HG03442 (cell line): ENCODE measurements around the gene NRP1.
"Not testable (repeated sequence)": the region's sequence is repeated elsewhere in the genome, so short reads cannot be mapped to it uniquely, and the experiment has no call there.

Experiments used
- ATAC-seq: cut with Tn5 transposase; IDR thresholded peaks from one replicate; pipeline ENCODE4 v1.9.1; 2021; ENCODE audit warnings: mild to moderate bottlenecking, moderate library complexity; ENCODE audit not compliant: unreplicated experiment

The NRP1 gene

GRCh38 chr10:33334153-33334804, at the start of gene NRP1:
TSS of gene NRP1 (minus strand) at chr10:33334667. CDS start at chr10:33334382, 285 bp downstream.
- ATAC-seq, result peak; percentile 26

GRCh38 chr10:33384201-33384600, 49.7 kb upstream of the NRP1 start:
- ATAC-seq, result not testable (repeated sequence)

- no peak for ATAC-seq
Measured at GRCh38 chr10:33382921-33383713, 48.6 kb upstream of the NRP1 start.

GRCh38 chr10:33382216-33382600, 47.7 kb upstream of the NRP1 start:
- no peak for ATAC-seq

GRCh38 chr10:33381451-33382215, 47.2 kb upstream of the NRP1 start:
- no peak for ATAC-seq

GRCh38 chr10:33377658-33378025, 43.2 kb upstream of the NRP1 start:
- no peak for ATAC-seq

- no peak for ATAC-seq
Measured at GRCh38 chr10:33376976-33377657, 42.6 kb upstream of the NRP1 start.

GRCh38 chr10:33376476-33376875, 42.0 kb upstream of the NRP1 start:
- no peak for ATAC-seq

GRCh38 chr10:33373263-33373662, 38.8 kb upstream of the NRP1 start:
- no peak for ATAC-seq

GRCh38 chr10:33371234-33371633, 36.8 kb upstream of the NRP1 start:
- no peak for ATAC-seq

- no peak for ATAC-seq
Measured at GRCh38 chr10:33370434-33370930, 36.0 kb upstream of the NRP1 start.

GRCh38 chr10:33368086-33368485, 33.6 kb upstream of the NRP1 start:
- no peak for ATAC-seq

- no peak for ATAC-seq
Measured at GRCh38 chr10:33365871-33366411, 31.5 kb upstream of the NRP1 start.

- ATAC-seq, result no peak
Measured at GRCh38 chr10:33365301-33365700, 30.8 kb upstream of the NRP1 start.

GRCh38 chr10:33363106-33363505, 28.6 kb upstream of the NRP1 start:
- no peak for ATAC-seq

- no peak for ATAC-seq
Measured at GRCh38 chr10:33358016-33358415, 23.5 kb upstream of the NRP1 start.

GRCh38 chr10:33355274-33355673, 20.8 kb upstream of the NRP1 start:
- no peak for ATAC-seq

GRCh38 chr10:33353853-33354252, 19.4 kb upstream of the NRP1 start:
- ATAC-seq, result no peak

- ATAC-seq, result no peak
Measured at GRCh38 chr10:33353334-33353733, 18.9 kb upstream of the NRP1 start.

- ATAC-seq, result no peak
Measured at GRCh38 chr10:33352615-33353014, 18.1 kb upstream of the NRP1 start.

GRCh38 chr10:33352175-33352574, 17.7 kb upstream of the NRP1 start:
- no peak for ATAC-seq
